GM23248 (cell line): ENCODE results near the gene ROCK2. TPM values are rescaled to one million over a fixed set of nuclear protein-coding genes. Genes with fewer than 3 reads are reported as not detected.
A peak's percentile ranks its signal among the peaks of the same experiment; 100 is the strongest.

ENCODE experiments used
- DNase-seq: peaks from one replicate; pipeline ENCODE4 v3.0.0-alpha.2; 2015
- H2AFZ ChIP-seq: fragments of 200-600 bp; sonication (generic); 2 replicates; pipeline ENCODE4 v1.6.1; 2016; ENCODE audit warnings: antibody characterized with exemption
- H3F3A ChIP-seq: fragments of 200-600 bp; sonication (generic); 2 replicates; pipeline ENCODE4 v1.6.1; 2016; ENCODE audit warnings: mild to moderate bottlenecking, antibody characterized with exemption, mixed run types; ENCODE audit not compliant: insufficient read depth
- H3K27ac ChIP-seq: fragments of 200-600 bp; sonication (generic); 2 replicates; pipeline ENCODE4 v1.5.1; 2016; ENCODE audit warnings: mild to moderate bottlenecking
- H3K27me3 ChIP-seq: fragments of 200-600 bp; sonication (generic); replicated peaks from 2 replicates; pipeline ENCODE4 v1.6.1; 2016; ENCODE audit warnings: mild to moderate bottlenecking; ENCODE audit not compliant: insufficient read depth
- H3K36me3 ChIP-seq: fragments of 200-600 bp; sonication (generic); 2 replicates; pipeline ENCODE4 v1.6.1; 2016; ENCODE audit warnings: low read depth, mild to moderate bottlenecking
- H3K4me1 ChIP-seq: fragments of 200-600 bp; sonication (generic); 2 replicates; pipeline ENCODE4 v1.6.1; 2016; ENCODE audit warnings: mild to moderate bottlenecking; ENCODE audit not compliant: insufficient read depth
- H3K4me2 ChIP-seq: fragments of 200-600 bp; sonication (generic); one replicate; pipeline ENCODE4 v1.6.1; 2016; ENCODE audit warnings: mild to moderate bottlenecking; ENCODE audit not compliant: unreplicated experiment
- H3K4me3 ChIP-seq: fragments of 200-600 bp; sonication (generic); 2 replicates; pipeline ENCODE4 v1.5.1; 2016; ENCODE audit warnings: mild to moderate bottlenecking
- H3K79me2 ChIP-seq: fragments of 200-600 bp; sonication (generic); 2 replicates; pipeline ENCODE4 v1.6.1; 2016; ENCODE audit warnings: mild to moderate bottlenecking; ENCODE audit not compliant: insufficient read depth
- H3K9ac ChIP-seq: fragments of 200-600 bp; sonication (generic); 2 replicates; pipeline ENCODE4 v1.6.1; 2016; ENCODE audit warnings: mild to moderate bottlenecking
- H3K9me2 ChIP-seq: fragments of 200-600 bp; sonication (generic); 2 replicates; pipeline ENCODE4 v1.6.1; 2016; ENCODE audit warnings: mixed run types, mild to moderate bottlenecking, moderate library complexity; ENCODE audit not compliant: insufficient read depth
- H3K9me3 ChIP-seq: fragments of 200-600 bp; sonication (generic); one replicate; pipeline ENCODE4 v1.6.1; 2017; ENCODE audit warnings: low read depth
- H4K20me1 ChIP-seq: fragments of 200-600 bp; sonication (generic); 2 replicates; pipeline ENCODE4 v1.6.0; 2016; ENCODE audit not compliant: insufficient read depth
- EZH2 ChIP-seq: fragments of 200-600 bp; sonication (generic); IDR thresholded peaks from 2 replicates; pipeline ENCODE4 v1.6.1; 2018; ENCODE audit warnings: antibody characterized with exemption, mild to moderate bottlenecking; ENCODE audit not compliant: insufficient read depth, poor library complexity, severe bottlenecking
- EZH2phosphoT487 ChIP-seq: fragments of 200-600 bp; sonication (generic); IDR thresholded peaks from 2 replicates; pipeline ENCODE4 v1.6.1; 2018; ENCODE audit warnings: antibody characterized with exemption, moderate library complexity, mild to moderate bottlenecking, low read depth; ENCODE audit not compliant: insufficient read depth
- WGBS, 2 experiments: methylation state at CpG; one replicate each; pipeline ENCODE4 v1.1.6; 2015 to 2017; ENCODE audit warnings: low lambda C conversion rate in 2 of 2, low coverage in 1 of 2; ENCODE audit errors: missing lambda C conversion rate in 2 of 2; 5-methylcytosine and 5-hydroxymethylcytosine counted together
- in situ Hi-C: fragments of 300-500 bp; cut with MboI; formaldehyde crosslinking; loops from 2 replicates; pipeline ENCODE4 v1.15.0; 2020
- polyA plus RNA-seq: library from polyadenylated mRNA; unstranded; fragments of >200 nt; fragmentation: Nextera tagmentation; extraction: Ambion mirVana; gene quantifications from 2 replicates; pipeline ENCODE4 v1.2.1, GENCODE V29; 2016
- total RNA-seq: library from RNA; depleted of rRNA; stranded (reverse); fragments of >200 nt; shearing (Covaris generic); gene quantifications from 2 replicates; pipeline ENCODE4 v1.2.3, GENCODE V29; 2014

The ROCK2 gene
- total and polyA plus RNA-seq, 2 experiments from 2014 or later = 19.9 to 38.3 TPM

GRCh38 chr2:11154923-11155380, 189.5 kb downstream of the ROCK2 start:
- H3K4me3 ChIP-seq = peak overlapping the region; percentile 72

DNA sequence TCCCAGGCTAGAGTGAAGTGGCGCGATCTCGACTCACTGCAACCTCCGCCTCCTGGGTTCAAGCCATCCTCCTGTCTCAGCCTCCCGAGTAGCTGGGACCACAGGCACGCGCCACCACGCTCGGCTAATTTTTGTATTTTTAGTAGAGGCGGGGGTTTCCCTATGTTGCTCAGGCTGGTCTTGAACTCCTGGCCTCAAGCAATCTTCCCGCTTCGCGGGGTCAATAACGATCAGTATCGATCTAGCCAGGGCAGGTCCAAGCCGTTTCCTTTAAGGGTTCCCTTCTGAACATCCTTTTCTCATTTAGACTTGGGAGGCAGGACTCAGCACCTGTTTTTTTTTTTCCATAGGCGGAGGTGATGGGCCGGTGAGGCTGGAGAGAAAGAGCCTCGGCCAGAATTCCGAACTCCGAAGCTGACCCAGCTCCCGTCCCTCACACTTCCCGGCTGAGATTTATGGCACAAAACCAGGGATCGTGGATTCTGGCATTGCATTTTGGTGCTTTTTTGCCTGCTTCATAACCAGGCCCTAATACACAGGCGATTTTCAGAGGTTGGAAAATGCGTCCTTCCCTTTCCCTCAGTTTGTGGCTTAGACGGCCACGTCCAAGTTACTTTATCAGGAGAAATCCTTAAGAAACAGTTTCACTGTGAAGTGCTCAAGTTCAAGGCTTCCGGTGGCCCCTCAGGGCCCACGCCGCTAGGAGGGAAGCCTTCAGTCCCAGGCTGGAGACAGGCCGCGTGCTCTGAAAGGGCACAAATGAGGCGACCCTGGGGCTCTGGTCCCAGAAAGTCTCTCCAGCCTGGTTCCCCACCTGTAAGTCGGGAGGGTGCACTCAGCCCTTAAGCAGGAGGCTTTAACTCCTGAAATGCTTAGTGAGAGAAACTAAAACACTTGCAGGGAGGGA, 190.2 kb downstream of the ROCK2 start:
- H3F3A ChIP-seq = no peaks in the 10 kb centered on the region
- H3K9me3 ChIP-seq = no peaks in the 10 kb centered on the region
- H3K27me3 ChIP-seq = no peaks in the 10 kb centered on the region
- H2AFZ ChIP-seq = peak overlapping the region; percentile 96
- H3K36me3 ChIP-seq = no peaks in the 10 kb centered on the region
- 58 to 59% methylated on average over 35 of the region's 35 CpGs for WGBS, 2 experiments
- no peaks in the 10 kb centered on the region for H3K9me2 ChIP-seq
- H3K79me2 ChIP-seq = no peaks in the 10 kb centered on the region
- H3K27ac ChIP-seq = peak overlapping the region; percentile 69
- 0 out of 2 replicates have a peak, but pooled peaks cover 3% of the 10 kb centered on the region for H3K4me1 ChIP-seq
- peak overlapping the region; percentile 85 for H3K4me2 ChIP-seq
- in situ Hi-C loops = no loop called here
- peak overlapping the region; percentile 71 for H3K4me3 ChIP-seq
- no peaks in the 10 kb centered on the region for H4K20me1 ChIP-seq
- TF ChIP-seq EZH2 = no peak
- no peak for TF ChIP-seq EZH2phosphoT487
- DNase-seq = no peak
- H3K9ac ChIP-seq = peak overlapping the region; percentile 81

More at GRCh38 chr2:11154923-11155380, 189.5 kb downstream of the ROCK2 start:
- Histone ChIP-seq H3K4me2 (peak overlapping the region; percentile 85), H3K27ac (peak overlapping the region; percentile 69), H3K36me3 (no peaks in the 10 kb centered on the region), H2AFZ (peak overlapping the region; percentile 96), H3K27me3 (no peaks in the 10 kb centered on the region), H3K9ac (peak overlapping the region; percentile 81), H4K20me1 (no peaks in the 10 kb centered on the region), H3K4me1 (0 out of 2 replicates have a peak, but pooled peaks cover 3% of the 10 kb centered on the region), H3F3A (no peaks in the 10 kb centered on the region), H3K9me2 (no peaks in the 10 kb centered on the region), H3K9me3 (no peaks in the 10 kb centered on the region), H3K79me2 (no peaks in the 10 kb centered on the region)
- in situ Hi-C loops = no loop called here
- no peak for TF ChIP-seq EZH2
- no peak for TF ChIP-seq EZH2phosphoT487
- DNase-seq = peak; percentile 99
- 0 to 3% methylated on average over 18 to 36 of the region's 49 CpGs for WGBS, 2 experiments

DNA sequence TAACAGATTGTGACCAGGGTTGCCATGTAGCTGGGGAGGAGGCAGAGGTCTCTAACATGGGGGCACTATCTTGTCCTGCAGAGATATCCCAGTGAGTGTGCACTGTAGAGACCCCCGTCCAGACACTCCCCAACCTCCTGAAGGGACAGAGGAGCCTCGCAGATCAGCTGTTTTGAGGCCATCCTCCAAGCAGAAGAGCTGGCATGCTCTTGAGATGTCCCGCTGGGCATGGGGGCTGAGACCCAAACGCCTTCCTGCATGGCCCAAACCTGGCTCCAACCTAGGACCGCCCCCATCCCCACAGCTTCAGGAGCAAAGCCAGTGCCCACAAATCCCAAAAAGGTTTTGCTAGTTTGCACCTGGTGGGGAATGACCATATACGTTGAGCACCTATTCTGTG, 191.8 kb downstream of the ROCK2 start:
- Histone ChIP-seq H3K9me2 (no peaks in the 10 kb centered on the region), H4K20me1 (no peaks in the 10 kb centered on the region), H3K36me3 (no peaks in the 10 kb centered on the region), H3K9me3 (no peaks in the 10 kb centered on the region), H3K4me2 (no peak overlapping the region), H3K9ac (no peak overlapping the region), H3K27ac (no peak overlapping the region), H3K27me3 (no peaks in the 10 kb centered on the region), H3F3A (no peaks in the 10 kb centered on the region), H3K4me1 (0 out of 2 replicates have a peak, but pooled peaks cover 3% of the 10 kb centered on the region), H3K79me2 (no peaks in the 10 kb centered on the region), H2AFZ (no peak overlapping the region), H3K4me3 (no peak overlapping the region)
- TF ChIP-seq EZH2 (no peak), EZH2phosphoT487 (no peak)
- in situ Hi-C loops = no loop called here
- no peak for DNase-seq
- WGBS, 2 experiments = 84 to 85% methylated on average over 6 of the region's 6 CpGs

DNA sequence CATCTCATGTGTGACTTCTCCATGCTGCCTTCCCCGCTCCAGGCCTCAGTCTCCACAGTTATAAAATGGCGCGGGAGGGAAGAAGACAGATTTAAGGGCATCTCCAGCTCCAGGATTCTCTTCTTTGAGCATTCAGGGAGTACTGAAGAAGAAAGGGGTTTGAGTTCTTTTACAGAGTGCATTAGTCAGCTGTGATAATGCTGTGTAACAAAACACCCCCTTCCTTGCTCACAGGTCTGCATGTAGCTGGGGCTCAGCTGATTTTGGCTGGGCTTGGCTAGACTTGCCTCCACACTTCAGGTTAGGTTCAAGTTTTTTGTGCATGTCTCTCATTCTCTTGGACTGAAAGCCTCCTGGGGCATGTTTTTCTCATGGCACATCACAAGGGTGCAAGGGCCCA, 197.2 kb downstream of the ROCK2 start:
- Histone ChIP-seq H2AFZ (no peak overlapping the region), H3F3A (no peaks in the 10 kb centered on the region), H3K4me2 (no peak overlapping the region), H3K9me2 (no peaks in the 10 kb centered on the region), H3K36me3 (no peaks in the 10 kb centered on the region), H3K27ac (no peak overlapping the region), H3K4me1 (no peaks in the 10 kb centered on the region), H3K27me3 (peaks cover 18% of the 10 kb centered on the region; the same call in 1 of the 2 replicates), H4K20me1 (no peaks in the 10 kb centered on the region), H3K4me3 (no peak overlapping the region), H3K9ac (no peak overlapping the region), H3K79me2 (no peaks in the 10 kb centered on the region), H3K9me3 (no peaks in the 10 kb centered on the region)
- no peak for TF ChIP-seq EZH2phosphoT487
- no peak for TF ChIP-seq EZH2
- DNase-seq = no peak
- WGBS, 2 experiments = 30 to 38% methylated on average over 3 of the region's 3 CpGs
- in situ Hi-C loops = no loop called here
